ENCODE results near the gene MYEOV.
A peak's percentile ranks its signal among the peaks of the same experiment; 100 is the strongest.

The MYEOV gene

DNA sequence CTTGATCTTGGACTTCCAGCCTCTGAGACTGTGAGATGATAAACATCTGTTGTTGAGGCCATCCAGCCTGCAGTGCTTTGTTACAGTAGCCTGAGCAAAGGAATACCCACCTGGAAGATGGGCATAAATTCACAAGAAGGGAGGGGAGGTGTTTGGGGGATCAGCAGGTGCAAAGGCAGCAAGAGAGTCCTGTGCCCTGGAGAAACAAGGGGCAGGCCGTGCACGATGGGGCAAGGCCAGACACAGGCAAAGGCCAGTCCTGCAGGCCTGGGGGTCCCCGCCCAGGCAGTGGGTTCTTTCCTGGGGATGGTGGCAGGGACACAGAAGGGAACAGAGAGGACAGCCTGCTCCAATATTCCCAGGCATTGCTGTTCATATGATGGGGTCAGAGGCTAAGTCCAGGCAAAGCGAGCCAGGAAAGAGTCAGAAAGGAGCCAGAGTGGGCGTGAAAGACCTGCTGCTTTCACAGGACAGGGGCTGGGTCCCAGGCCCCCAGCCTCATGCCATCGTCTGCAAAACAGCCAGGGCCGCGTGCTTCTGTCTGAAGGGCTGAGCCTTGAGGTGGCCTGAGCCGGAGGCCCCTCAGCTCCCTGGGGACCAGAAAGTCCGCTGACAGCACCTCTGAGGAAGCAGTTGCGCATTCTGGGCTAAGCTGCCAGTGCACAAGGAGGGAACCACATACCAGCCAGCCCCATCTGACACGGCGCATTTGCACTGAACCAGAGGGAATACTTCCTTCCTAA is 48.8 kb downstream of the MYEOV start:
- peak; percentile 5 for DNase-seq (ENCODE audit: low spot score)

DNA sequence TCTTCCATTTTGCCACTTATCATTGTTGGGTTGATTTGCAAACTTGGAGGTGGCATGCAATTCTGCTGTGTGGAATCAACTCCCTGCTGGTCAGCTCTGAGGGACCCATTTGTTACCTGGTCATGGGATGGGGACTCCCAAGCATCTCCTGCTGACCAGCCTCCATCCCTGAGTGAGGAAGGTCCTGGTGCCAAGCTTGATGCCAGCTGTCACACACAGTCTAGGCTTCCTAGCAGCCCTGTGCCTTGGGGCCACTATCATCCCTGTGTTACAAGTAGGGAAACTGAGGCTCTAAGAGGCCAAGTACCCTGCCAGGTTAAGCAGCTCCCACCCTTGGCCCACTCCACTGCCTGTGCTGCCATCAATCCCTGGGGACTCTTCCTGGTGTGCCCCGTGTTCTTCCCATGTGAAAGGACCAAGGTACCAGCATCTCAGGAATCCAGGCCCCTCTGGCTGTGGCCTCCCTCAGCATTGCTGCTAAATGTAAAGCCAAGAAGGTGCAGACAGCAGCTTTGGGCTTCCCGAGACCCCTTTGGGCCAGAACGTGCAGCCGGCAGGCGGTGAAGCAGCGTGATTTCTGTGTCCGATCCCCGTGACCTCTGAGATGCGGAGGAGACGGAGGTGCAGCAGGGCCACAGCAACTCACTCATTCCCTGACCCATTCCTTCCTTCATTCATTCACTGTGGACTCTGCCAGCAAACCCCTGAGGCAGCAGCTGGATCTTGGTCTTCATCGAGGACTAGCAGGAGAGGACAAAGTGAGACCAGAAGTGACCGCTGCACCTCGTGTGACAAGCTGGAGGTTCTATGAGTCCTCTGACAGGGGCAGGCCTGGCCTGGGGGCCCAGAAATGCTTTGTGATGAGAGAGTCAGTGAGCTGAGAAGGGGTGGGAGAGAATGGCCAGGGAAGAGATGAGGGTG is 49.7 kb downstream of the MYEOV start:
- peak; percentile 7 for DNase-seq (ENCODE audit: low spot score)

DNA sequence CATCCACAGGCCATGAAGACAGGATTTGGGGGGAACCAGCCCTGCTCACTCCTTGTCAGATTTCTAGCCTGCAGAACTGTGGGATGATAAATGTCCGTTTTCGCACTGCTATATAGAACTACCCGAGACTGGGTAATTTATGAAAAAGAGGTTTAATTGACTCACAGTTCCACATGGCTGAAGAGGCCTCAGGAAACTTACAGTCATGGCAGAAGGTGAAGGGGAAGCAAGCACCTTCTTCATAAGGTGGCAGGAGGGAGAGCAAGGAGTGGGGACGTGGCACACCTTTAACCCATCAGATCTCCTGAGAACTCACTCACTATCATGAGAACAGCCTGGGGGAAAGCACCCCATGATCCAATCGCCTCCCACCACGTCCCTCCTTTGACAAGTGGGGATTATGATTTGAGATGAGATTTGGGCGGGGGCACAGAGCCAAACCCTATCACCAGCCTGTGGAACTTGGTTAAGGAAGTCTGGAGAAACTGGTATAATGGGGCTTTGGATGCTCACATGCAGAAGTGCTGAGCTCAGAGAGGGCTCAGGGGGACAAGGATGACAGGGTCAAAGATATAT is 50.7 kb downstream of the MYEOV start:
- DNase-seq (ENCODE audit: low spot score) = no peak

Data from AG20443 (cell line).